Thyroid gland (tissue), 4 donors: Measurements from ENCODE around the gene ST6GAL2. TPM values are rescaled to one million over a fixed set of nuclear protein-coding genes. Genes with fewer than 3 reads are reported as not detected.
A peak's percentile ranks its signal among the peaks of the same experiment; 100 is the strongest.

Experiments
- DNase-seq, 2 donors: peaks; one replicate each; pipeline ENCODE4 v3.0.0-alpha.2; 2019
- H3K27ac ChIP-seq, 3 donors: fragments of 200-600 bp; sonication (generic); 1 replicate in 2 of 3; 2 replicates in 1 of 3; pipeline ENCODE4 v1.5.1; 2016 to 2019; ENCODE audit warnings: mild to moderate bottlenecking in 1 of 3, moderate library complexity in 1 of 3
- H3K27me3 ChIP-seq: fragments of 200-600 bp; sonication (generic); one replicate; pipeline ENCODE4 v1.5.1; 2019
- H3K36me3 ChIP-seq, 2 donors: fragments of 200-600 bp; sonication (generic); one replicate each; pipeline ENCODE4 v1.5.1; 2016 to 2019
- H3K4me1 ChIP-seq, 2 donors: fragments of 200-600 bp; sonication (generic); one replicate each; pipeline ENCODE4 v1.5.1; 2017 to 2019
- H3K4me3 ChIP-seq, 3 donors: fragments of 200-600 bp; sonication (generic); replicated peaks in 1 of 3; 1 replicate in 2 of 3; 2 replicates in 1 of 3; pipeline ENCODE4 v1.5.1; 2016; ENCODE audit warnings: mild to moderate bottlenecking in 1 of 3
- H3K9me3 ChIP-seq: fragments of 200-600 bp; sonication (generic); one replicate; pipeline ENCODE4 v1.5.1; 2017
- CTCF ChIP-seq, 6 experiments: fragments of 200-600 bp in 3 of 6; fragments of 450-650 bp in 3 of 6; sonication (generic) in 3 of 6; IDR thresholded peaks; one replicate each; pipeline ENCODE4 v1.5.1; 2016 to 2019; ENCODE audit warnings: antibody characterized with exemption in 6 of 6, mild to moderate bottlenecking in 2 of 6, inconsistent platforms in 1 of 6, moderate library complexity in 1 of 6
- POLR2A ChIP-seq, 2 donors: fragments of 450-650 bp; IDR thresholded peaks; one replicate each; pipeline ENCODE4 v1.6.1; 2017; ENCODE audit warnings: antibody characterized with exemption in 2 of 2, mild to moderate bottlenecking in 2 of 2, moderate library complexity in 1 of 2
- WGBS, 2 donors: methylation state at CpG; one replicate each; pipeline ENCODE4 v1.1.5; 2017; 5-methylcytosine and 5-hydroxymethylcytosine counted together
- intact Hi-C: fragments of 100-400 bp; cut with DNase I; formaldehyde crosslinking; loops from one replicate; pipeline ENCODE4 v1.15.1; 2023
- total RNA-seq, 4 donors: library from RNA; depleted of rRNA; stranded (reverse); fragments of >200 nt; gene quantifications; one replicate each; pipeline ENCODE4 v1.2.3, GENCODE V29; 2016

Gene ST6GAL2
- total RNA-seq, 4 donors from 2014 or later = 17.6 to 94.5 (median 49.9) TPM

- DNase-seq = no peak
- intact Hi-C loops = no loop called here
- Histone ChIP-seq H3K4me3 (no peak overlapping the region), H3K4me1 (peaks cover 0 to 12% of the 10 kb centered on the region in 2 donors), H3K36me3 (no peaks in the 10 kb centered on the region), H3K9me3 (no peaks in the 10 kb centered on the region), H3K27ac (no peak overlapping the region), H3K27me3 (no peaks in the 10 kb centered on the region)
- 95 to 97% methylated on average over 4 of the region's 4 CpGs for WGBS, 2 donors
- no peak for TF ChIP-seq CTCF (IDR thresholded peaks at IDR 0.05)
- no peak for TF ChIP-seq POLR2A (IDR thresholded peaks at IDR 0.05)
These were observed 85.8 kb downstream of the ST6GAL2 start for GRCh38 chr2:106800180-106800579.

GRCh38 chr2:106798826-106799552 lies 87.0 kb downstream of the ST6GAL2 start:
- no peak for TF ChIP-seq CTCF (IDR thresholded peaks at IDR 0.05)
- TF ChIP-seq POLR2A (IDR thresholded peaks at IDR 0.05) = no peak
- WGBS, 2 donors = 33 to 41% methylated on average over 5 of the region's 5 CpGs
- DNase-seq = peak; percentile 69 to 70
- no peaks in the 10 kb centered on the region for H3K27me3 ChIP-seq
- H3K27ac ChIP-seq = peak overlapping the region in 1 of 3 donors; percentile 31
- H3K4me1 ChIP-seq = peaks cover 0 to 12% of the 10 kb centered on the region in 2 donors
- intact Hi-C loops = no loop called here
- no peaks in the 10 kb centered on the region for H3K36me3 ChIP-seq
- no peaks in the 10 kb centered on the region for H3K9me3 ChIP-seq
- no peak overlapping the region for H3K4me3 ChIP-seq

- Histone ChIP-seq H3K4me3 (no peak overlapping the region), H3K36me3 (no peaks in the 10 kb centered on the region), H3K27ac (no peak overlapping the region), H3K9me3 (no peaks in the 10 kb centered on the region), H3K4me1 (peaks cover 0 to 12% of the 10 kb centered on the region in 2 donors), H3K27me3 (no peaks in the 10 kb centered on the region)
- intact Hi-C loops = no loop called here
- DNase-seq = no peak
- TF ChIP-seq CTCF (IDR thresholded peaks at IDR 0.05) (no peak), POLR2A (IDR thresholded peaks at IDR 0.05) (no peak)
- 90 to 91% methylated on average over 5 of the region's 5 CpGs for WGBS, 2 donors
These were observed 88.5 kb downstream of the ST6GAL2 start for GRCh38 chr2:106797494-106797893.

GRCh38 chr2:106792671-106793070 lies 93.3 kb downstream of the ST6GAL2 start:
- TF ChIP-seq CTCF (IDR thresholded peaks at IDR 0.05) (no peak), POLR2A (IDR thresholded peaks at IDR 0.05) (no peak)
- no peak overlapping the region for H3K27ac ChIP-seq
- no peaks in the 10 kb centered on the region for H3K36me3 ChIP-seq
- no peak overlapping the region for H3K4me3 ChIP-seq
- no peak for DNase-seq
- H3K27me3 ChIP-seq = no peaks in the 10 kb centered on the region
- no peaks in the 10 kb centered on the region for H3K4me1 ChIP-seq
- intact Hi-C loops = no loop called here
- H3K9me3 ChIP-seq = no peaks in the 10 kb centered on the region
- WGBS, 2 donors = 83 to 99% methylated on average over 2 of the region's 2 CpGs

- no peak for TF ChIP-seq POLR2A (IDR thresholded peaks at IDR 0.05)
- no peak for TF ChIP-seq CTCF (IDR thresholded peaks at IDR 0.05)
- Histone ChIP-seq H3K4me1 (no peaks in the 10 kb centered on the region), H3K27me3 (no peaks in the 10 kb centered on the region), H3K27ac (no peak overlapping the region), H3K4me3 (no peak overlapping the region), H3K9me3 (no peaks in the 10 kb centered on the region), H3K36me3 (no peaks in the 10 kb centered on the region)
- intact Hi-C loops = no loop called here
- no peak for DNase-seq
- 93 to 94% methylated on average over 6 of the region's 6 CpGs for WGBS, 2 donors
These were observed 96.8 kb downstream of the ST6GAL2 start for GRCh38 chr2:106789185-106789584.
